SHP77 (cell line): ENCODE measurements around the gene ATP1B1.
"Not testable (repeated sequence)": the region's sequence is repeated elsewhere in the genome, so short reads cannot be mapped to it uniquely, and the experiment has no call there.

Experiments used
- DNase-seq, 2 experiments: peaks; one replicate each; lab custom pipeline; 2025; lab: John Stamatoyannopoulos, UW

The ATP1B1 gene

DNA sequence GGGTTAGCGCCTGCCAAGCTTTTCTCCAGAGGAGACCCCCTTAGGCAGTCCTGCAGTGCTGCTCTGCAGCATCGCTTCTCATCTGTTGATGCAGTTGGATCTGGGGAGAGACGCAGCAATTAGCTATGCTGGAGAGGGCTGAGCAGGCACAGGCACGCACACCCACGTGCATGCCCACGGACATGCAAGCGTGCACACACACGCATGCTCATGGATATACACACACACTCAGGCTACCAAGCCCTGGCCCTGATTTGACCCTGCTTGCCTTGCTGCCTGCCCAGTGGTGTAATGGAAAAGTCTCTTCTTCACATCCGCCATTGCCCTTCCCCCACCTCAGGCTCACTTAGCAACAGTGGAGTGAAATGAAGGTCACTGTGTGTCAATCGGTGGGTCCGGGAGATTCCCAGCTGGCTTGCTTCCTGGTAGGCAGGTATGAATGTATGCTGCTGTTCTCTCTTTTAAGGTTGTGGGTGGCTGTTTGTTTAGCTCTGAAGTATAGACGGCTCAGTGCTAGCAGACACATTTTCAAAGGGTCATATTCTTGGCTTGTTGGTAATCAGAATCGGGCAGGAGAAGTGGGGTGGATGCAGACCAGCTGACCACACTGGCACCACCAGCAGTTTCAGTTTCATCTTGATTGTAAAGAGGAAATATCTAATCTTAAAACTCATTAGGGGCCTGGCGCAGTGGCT is 9.5 kb downstream of the ATP1B1 start:
- DNase-seq, result no peak

DNA sequence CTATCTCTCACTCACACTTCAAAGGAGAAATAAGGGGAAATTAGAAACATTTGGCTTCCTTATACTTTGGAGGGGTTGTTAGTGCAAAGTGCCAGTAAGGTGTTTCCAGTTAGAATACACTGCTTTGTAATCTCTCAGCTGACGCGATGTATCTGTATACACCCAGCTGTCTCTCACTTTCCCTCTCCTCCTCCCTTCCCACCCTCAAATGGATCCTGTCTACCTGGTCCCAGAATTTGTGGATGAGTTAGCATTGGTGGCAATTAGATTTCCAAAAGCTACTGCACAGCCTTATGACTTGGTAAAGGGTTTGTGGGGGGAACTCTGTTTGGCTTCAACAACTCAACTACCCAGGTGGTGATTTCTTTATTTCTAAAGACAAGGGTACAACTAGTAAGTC is 10.5 kb downstream of the ATP1B1 start:
- no peak for DNase-seq

DNA sequence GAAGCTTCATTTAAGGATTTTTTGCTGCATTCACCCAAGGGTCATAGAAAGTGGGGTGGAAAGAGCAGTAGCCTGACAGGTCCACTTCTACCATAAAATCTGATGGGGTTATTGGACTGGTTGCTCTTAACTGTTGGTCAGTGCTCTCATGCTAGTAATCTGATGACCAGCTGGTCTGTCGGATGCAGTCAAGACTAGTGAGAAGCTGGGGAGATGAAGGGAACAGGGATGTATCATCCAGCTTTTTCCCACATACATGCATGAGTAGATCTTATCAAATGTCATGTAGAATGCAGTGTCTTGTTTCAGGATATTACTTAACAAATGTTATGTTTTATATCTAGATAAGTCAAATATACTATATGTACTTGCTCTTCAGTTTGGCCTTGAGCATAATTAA is 11.1 kb downstream of the ATP1B1 start:
- no peak for DNase-seq

- DNase-seq, result no peak
Observed at GRCh38 chr1:169118227-169118626, 11.7 kb downstream of the ATP1B1 start.

- DNase-seq, result no peak
Observed at GRCh38 chr1:169119405-169119804, 12.9 kb downstream of the ATP1B1 start.

GRCh38 chr1:169120066-169120465 is 13.6 kb downstream of the ATP1B1 start:
- DNase-seq, result no peak

DNA sequence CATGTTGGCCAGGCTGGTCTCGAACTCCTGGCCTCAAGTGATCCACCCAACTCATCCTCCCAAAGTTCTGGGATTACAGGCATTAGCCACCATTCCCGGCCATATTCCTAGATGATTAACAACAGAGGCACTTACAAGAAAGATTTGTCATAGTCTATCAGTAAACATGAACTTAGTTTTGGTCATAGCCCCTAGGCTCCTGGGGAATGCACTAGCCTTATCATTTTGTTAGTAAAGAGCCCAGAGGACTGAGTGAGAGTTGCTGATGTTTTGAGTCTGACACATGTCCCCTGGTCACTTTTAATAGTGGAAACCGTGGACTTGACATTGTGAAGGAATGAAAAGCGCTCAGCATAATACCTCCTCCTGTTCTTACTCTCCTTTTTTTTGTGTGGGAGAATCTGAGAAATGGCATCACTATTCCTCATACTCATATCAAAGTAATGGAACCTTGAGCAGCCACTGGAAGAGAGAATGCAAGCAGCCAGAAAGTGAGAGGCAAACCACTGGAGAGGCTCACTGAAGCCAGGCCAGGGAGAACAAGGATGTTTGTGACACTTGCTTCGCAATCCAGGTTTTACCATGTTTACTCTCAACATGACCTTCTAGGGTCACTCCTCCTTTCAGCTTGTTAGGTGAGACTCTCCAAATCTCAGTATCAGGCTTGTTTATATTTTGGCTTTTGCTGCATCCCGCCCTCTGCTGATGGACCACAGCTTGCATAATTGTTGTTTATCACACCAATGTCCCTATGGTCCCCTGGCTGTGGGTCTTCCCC is 14.8 kb downstream of the ATP1B1 start:
- no peak for DNase-seq

GRCh38 chr1:169122976-169123375 is 16.5 kb downstream of the ATP1B1 start:
- DNase-seq, result no peak

DNA sequence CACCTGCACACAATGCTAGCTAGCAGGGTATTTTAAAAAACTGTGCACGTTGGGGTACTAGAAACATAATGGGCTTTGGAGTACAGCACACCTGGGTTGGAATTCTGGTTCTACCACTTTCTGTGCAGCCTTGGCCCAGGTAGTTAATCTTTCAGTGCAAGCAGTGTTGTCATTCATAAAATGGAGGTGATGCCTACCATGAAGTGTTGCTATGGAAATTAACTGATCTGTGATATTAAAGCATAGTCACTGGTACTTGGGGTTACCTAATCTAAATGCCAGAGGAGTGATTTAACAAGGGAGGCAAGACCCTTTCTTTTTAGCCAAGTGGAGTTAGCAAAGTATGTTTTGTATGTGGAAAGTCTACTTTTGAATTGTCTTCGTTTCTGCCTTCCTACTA is 18.0 kb downstream of the ATP1B1 start:
- DNase-seq, result no peak

- not testable (repeated sequence) for DNase-seq
Observed at GRCh38 chr1:169125597-169125996, 19.1 kb downstream of the ATP1B1 start.

GRCh38 chr1:169126335-169126734 is 19.8 kb downstream of the ATP1B1 start:
- no peak for DNase-seq

DNA sequence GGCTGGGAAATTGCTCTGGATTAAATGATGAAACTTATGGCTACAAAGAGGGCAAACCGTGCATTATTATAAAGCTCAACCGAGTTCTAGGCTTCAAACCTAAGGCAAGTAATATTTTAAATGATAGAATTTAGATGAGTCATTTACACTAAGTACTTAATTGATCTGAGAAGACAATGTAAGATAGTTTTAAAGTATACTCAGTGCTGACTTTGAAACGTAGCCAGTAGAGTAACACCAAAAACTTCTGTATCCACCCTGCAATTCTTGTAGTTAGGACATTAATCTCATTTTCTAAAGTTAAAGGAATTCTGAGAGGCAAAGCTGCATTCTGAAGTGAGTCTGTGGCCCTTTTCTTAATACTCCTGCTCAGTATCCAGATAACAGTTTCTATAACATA is 20.8 kb downstream of the ATP1B1 start:
- no peak for DNase-seq

- DNase-seq, result no peak
Observed at GRCh38 chr1:169128562-169128961, 22.1 kb downstream of the ATP1B1 start.

DNA sequence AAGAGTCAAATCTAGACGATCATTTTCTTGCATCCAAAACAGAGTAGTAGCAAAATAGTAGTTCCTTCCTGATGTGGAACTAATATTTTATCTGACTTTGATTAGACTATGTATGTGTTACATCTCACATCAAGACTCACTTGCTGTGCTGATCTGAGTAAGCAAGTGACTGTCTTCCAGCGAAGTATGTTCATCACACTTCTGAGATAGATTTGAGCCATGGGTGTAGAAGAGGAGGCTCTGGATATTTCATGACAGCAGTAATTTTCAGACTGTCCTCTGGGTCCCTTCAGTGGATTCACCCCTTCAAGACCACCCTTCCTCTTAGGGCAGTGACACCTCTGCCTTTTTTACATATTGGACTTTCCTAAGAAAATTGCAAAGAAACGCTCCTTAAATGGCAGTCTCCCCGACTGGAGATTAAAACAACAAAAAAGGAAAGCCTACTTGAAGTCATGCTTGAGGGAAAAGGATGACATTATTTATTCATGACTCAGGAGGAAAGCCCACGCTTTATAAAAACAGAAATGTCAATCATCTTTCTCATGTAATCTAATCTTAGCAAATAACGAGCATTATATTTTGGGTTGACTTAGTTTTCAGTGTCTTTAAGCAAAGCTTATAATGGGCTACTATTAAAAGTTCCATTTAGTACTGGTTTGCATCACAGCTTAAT is 22.8 kb downstream of the ATP1B1 start:
- DNase-seq, result no peak

- no peak for DNase-seq
Observed at GRCh38 chr1:169130683-169131082, 24.2 kb downstream of the ATP1B1 start.

DNA sequence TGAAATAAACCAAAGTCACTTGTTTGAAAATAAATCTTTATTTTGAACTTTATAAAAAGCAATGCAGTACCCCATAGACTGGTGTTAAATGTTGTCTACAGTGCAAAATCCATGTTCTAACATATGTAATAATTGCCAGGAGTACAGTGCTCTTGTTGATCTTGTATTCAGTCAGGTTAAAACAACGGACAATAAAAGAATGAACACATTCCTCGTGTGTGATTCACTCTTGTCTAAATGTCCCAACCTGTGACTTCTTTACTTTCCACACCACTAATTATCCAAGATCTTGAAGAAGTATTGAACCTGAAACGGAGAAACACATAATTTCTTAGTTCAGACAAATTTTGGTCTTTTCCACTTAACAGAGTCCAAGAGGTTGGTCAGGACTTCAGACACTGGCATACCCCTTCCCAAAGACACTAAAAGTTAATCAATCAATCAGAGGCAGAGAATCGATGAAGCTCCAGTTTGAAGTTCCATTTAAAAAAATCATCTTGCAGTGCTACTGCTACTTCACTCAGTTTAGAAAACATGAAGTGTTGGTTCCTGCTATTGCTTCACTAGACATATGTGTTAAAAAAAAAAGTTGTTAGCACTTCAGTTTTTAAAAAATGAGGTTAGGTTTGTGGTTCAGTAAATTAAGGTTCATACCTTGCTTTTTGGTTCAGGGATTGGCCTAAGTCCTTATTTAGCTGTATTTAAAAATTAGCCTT is 26.2 kb downstream of the ATP1B1 start:
- DNase-seq, result no peak

GRCh38 chr1:169133228-169133576 is 26.7 kb downstream of the ATP1B1 start:
- DNase-seq, result no peak

DNA sequence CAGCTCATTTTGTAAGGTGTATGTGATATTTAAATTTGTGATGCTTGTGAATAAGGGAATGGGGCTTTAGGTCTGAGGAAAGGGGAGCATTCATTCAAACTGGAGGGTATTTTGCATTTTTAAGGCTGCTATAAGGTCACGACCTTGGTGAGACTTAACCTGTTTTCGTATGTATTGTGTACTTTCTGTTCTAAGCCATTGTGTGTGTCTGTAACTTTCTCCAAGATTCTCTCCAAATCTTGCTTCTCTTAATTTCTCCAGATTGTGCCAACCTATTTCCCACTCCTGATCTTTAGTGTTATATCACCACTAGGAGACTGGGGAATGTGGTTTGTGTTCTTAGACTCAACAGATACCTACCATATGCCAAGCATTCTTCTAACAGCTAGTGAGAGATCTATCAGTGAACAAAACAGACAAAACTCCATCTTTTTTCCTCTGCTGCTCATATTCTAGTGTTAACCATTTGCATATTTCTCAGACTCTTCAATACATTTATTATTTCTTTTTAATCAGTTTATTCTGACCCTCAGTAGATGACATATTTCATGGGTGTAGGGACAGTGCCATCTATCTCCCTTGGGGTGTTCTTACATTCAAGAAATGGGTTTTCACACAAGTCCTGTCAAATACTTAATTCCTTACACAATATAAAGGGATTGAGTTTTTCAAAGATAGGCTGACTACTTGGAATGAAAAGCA is 27.5 kb downstream of the ATP1B1 start:
- no peak for DNase-seq

- no peak for DNase-seq
Observed at GRCh38 chr1:169137357-169137756, 30.9 kb downstream of the ATP1B1 start.

DNA sequence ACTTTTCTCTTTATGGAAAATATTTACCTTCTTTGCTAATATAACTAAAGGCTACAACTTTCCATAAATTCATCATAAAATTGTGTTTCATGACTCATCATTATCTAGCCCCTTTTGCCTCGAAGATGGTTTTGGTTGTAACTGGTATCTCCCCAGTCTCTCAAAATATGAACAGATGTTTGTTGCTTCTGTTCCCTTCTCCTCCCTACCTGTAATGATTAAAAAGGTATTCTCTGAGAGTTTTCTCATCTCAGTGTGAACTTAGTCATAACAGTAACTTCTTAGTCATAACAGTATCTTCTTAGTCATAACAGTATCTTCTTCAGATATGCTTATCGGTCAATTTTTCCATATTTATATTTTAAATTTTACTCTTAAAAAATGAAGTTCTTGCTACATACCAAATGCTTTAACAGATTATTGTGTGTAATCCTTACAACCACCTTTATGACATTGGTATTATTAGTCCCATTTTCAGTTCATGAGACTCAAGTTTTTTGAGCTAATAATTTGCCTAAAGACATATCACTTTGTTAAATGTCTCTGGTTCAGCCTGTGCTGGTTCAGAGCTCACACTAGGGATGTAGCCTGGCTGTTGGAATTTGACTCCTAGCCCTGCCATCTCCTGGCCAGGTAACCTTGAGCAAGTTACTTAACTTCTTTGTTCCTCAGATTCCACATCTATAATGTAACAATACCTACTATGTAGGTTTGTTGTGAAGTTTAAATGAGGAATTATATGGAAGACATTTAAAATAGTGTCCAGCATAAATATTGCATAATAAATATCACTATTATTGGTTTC is 32.6 kb downstream of the ATP1B1 start:
- DNase-seq, result no peak

- DNase-seq, result no peak
Observed at GRCh38 chr1:169141356-169141755, 34.9 kb downstream of the ATP1B1 start.
